Fibroblast of skin of left quadriceps (primary cell): Measurements from ENCODE around the gene RASGRF1.

Experiments
- DNase-seq, 2 experiments: peaks; one replicate each; pipeline ENCODE4 v3.0.0-alpha.2; 2013; ENCODE audit warnings: low read depth in 2 of 2

RASGRF1 gene

GRCh38 chr15:78987556-78988360 lies 102.8 kb downstream of the RASGRF1 start:
- DNase-seq = no peak

- DNase-seq = no peak
Measured at GRCh38 chr15:78985859-78986475, 104.6 kb downstream of the RASGRF1 start.

GRCh38 chr15:78984041-78984440 lies 106.5 kb downstream of the RASGRF1 start:
- DNase-seq = no peak

- no peak for DNase-seq
Measured at GRCh38 chr15:78983146-78983918, 107.2 kb downstream of the RASGRF1 start.

- DNase-seq = no peak
Measured at GRCh38 chr15:78982736-78983135, 107.8 kb downstream of the RASGRF1 start.

GRCh38 chr15:78981532-78982313 lies 108.9 kb downstream of the RASGRF1 start:
- no peak for DNase-seq

- DNase-seq = peak; percentile 40 to 47
Measured at GRCh38 chr15:78979456-78980320, 110.9 kb downstream of the RASGRF1 start.

GRCh38 chr15:78978601-78979179 lies 111.9 kb downstream of the RASGRF1 start:
- no peak for DNase-seq

GRCh38 chr15:78977591-78978347 lies 112.8 kb downstream of the RASGRF1 start:
- DNase-seq = no peak

- no peak for DNase-seq
Measured at GRCh38 chr15:78977091-78977571, 113.4 kb downstream of the RASGRF1 start.

- no peak for DNase-seq
Measured at GRCh38 chr15:78976691-78977090, 113.9 kb downstream of the RASGRF1 start.

GRCh38 chr15:78974272-78974918 lies 116.2 kb downstream of the RASGRF1 start:
- DNase-seq = no peak

- DNase-seq = no peak
Measured at GRCh38 chr15:78969687-78970349, 120.8 kb downstream of the RASGRF1 start.

GRCh38 chr15:78968539-78969271 lies 121.9 kb downstream of the RASGRF1 start:
- DNase-seq = no peak

- no peak for DNase-seq
Measured at GRCh38 chr15:78968114-78968513, 122.5 kb downstream of the RASGRF1 start.

- no peak for DNase-seq
Measured at GRCh38 chr15:78960308-78960707, 130.3 kb downstream of the RASGRF1 start.

- DNase-seq = no peak
Measured at GRCh38 chr15:78959360-78959759, 131.2 kb downstream of the RASGRF1 start.
